ENCODE results near the gene SFXN1.

SFXN1 gene

GRCh38 chr5:175520321-175520720, 42.0 kb downstream of the SFXN1 start:
- TF ChIP-seq CTCF (conservative IDR thresholded peaks at IDR 0.05; ENCODE audit: low read depth, low read length) = no peak
- H3K4me3 ChIP-seq (ENCODE audit: low read depth, low read length) = no peak overlapping the region
- DNase-seq (ENCODE audit: low read depth) = no peak

DNA sequence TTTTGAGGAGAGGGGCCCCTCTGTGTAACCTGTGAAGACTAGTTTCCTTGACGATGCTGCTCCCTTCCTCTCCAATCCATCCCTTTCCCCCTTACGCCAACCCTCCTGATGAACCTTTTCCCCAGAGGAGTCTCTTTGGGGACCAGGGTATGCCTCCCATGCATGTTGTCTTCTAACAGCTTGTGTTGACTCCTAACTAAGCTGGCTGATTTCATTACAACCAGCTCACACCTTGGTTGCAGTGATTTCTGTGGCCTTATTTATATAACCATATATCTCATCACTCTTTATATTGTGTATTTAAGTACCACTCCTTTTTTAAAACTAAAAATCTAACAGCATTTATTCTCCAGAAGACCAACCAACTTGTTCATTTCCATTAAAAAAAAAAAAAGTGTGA, 42.5 kb downstream of the SFXN1 start:
- H3K4me3 ChIP-seq (ENCODE audit: low read depth, low read length) = no peak overlapping the region
- no peak for TF ChIP-seq CTCF (conservative IDR thresholded peaks at IDR 0.05; ENCODE audit: low read depth, low read length)

GRCh38 chr5:175521313-175521833, 43.0 kb downstream of the SFXN1 start:
- no peak for TF ChIP-seq CTCF (conservative IDR thresholded peaks at IDR 0.05; ENCODE audit: low read depth, low read length)
- no peak overlapping the region for H3K4me3 ChIP-seq (ENCODE audit: low read depth, low read length)
- DNase-seq (ENCODE audit: low read depth) = no peak

More for the DNA sequence above, 42.5 kb downstream of the SFXN1 start:
- no peak for DNase-seq (ENCODE audit: low read depth)

- no peak overlapping the region for H3K4me3 ChIP-seq (ENCODE audit: low read depth, low read length)
- no peak for DNase-seq (ENCODE audit: low read depth)
- TF ChIP-seq CTCF (conservative IDR thresholded peaks at IDR 0.05; ENCODE audit: low read depth, low read length) = no peak
These were observed 44.9 kb downstream of the SFXN1 start for GRCh38 chr5:175523292-175523691.

GRCh38 chr5:175524211-175524610, 45.9 kb downstream of the SFXN1 start:
- no peak overlapping the region for H3K4me3 ChIP-seq (ENCODE audit: low read depth, low read length)
- TF ChIP-seq CTCF (conservative IDR thresholded peaks at IDR 0.05; ENCODE audit: low read depth, low read length) = no peak
- no peak for DNase-seq (ENCODE audit: low read depth)

DNA sequence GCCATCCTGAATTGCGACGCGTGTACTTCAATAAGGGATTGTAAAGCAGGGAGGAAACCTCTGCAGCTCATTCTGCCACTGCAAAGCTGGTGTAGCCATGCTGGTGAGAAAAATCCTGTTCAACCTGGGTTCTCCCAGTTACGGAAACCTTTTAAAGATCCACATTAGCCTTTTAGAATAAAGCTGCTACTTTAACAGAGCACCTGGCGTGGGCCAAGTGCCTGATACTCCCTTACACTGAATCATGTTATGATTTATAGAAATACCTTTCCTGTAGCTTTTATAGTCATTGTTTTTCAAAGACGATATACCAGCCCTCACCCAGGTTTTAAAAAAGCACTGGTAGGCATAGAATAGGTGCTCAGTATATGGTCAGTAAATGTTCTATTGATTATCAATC, 48.3 kb downstream of the SFXN1 start:
- DNase-seq (ENCODE audit: low read depth) = no peak
- TF ChIP-seq CTCF (conservative IDR thresholded peaks at IDR 0.05; ENCODE audit: low read depth, low read length) = no peak

GRCh38 chr5:175531361-175531760, 53.0 kb downstream of the SFXN1 start:
- TF ChIP-seq CTCF (conservative IDR thresholded peaks at IDR 0.05; ENCODE audit: low read depth, low read length) = no peak
- no peak for DNase-seq (ENCODE audit: low read depth)
- H3K4me3 ChIP-seq (ENCODE audit: low read depth, low read length) = no peak overlapping the region

More for the DNA sequence above, 48.3 kb downstream of the SFXN1 start:
- no peak overlapping the region for H3K4me3 ChIP-seq (ENCODE audit: low read depth, low read length)
